Stimulated activated CD8-positive, alpha-beta memory T cell treated with anti-CD3 and anti-CD28 coated beads, Interleukin-7, amount 100 ng/mL, for 48 hours (primary cell): ENCODE data around the gene MYO1E.
"Not testable (repeated sequence)": the region's sequence is repeated elsewhere in the genome, so short reads cannot be mapped to it uniquely, and the experiment has no call there.

ENCODE experiments used
- DNase-seq, 2 donors: peaks; one replicate each; pipeline ENCODE4 v3.0.0-alpha.2; 2020; ENCODE audit warnings: low read depth in 1 of 2; ENCODE audit errors: extremely low read depth in 1 of 2

Gene MYO1E

GRCh38 chr15:59174151-59174834, 198.4 kb downstream of the MYO1E start:
- no peak for DNase-seq

GRCh38 chr15:59173194-59173593, 199.5 kb downstream of the MYO1E start:
- no peak for DNase-seq

- no peak for DNase-seq
Measured at GRCh38 chr15:59172289-59172901, 200.3 kb downstream of the MYO1E start.

- DNase-seq, result no peak
Measured at GRCh38 chr15:59171067-59171397, 201.6 kb downstream of the MYO1E start.

- DNase-seq, result no peak
Measured at GRCh38 chr15:59170295-59171066, 202.2 kb downstream of the MYO1E start.

- DNase-seq, result no peak
Measured at GRCh38 chr15:59169251-59169708, 203.4 kb downstream of the MYO1E start.

GRCh38 chr15:59168536-59168935, 204.1 kb downstream of the MYO1E start:
- no peak for DNase-seq

GRCh38 chr15:59166601-59167265, 205.9 kb downstream of the MYO1E start:
- DNase-seq, result no peak

- DNase-seq, result no peak
Measured at GRCh38 chr15:59166166-59166565, 206.5 kb downstream of the MYO1E start.

GRCh38 chr15:59165726-59166125, 206.9 kb downstream of the MYO1E start:
- DNase-seq, result no peak

- DNase-seq, result not testable (repeated sequence)
Measured at GRCh38 chr15:59162080-59162479, 210.6 kb downstream of the MYO1E start.

- DNase-seq, result no peak
Measured at GRCh38 chr15:59160880-59161593, 211.6 kb downstream of the MYO1E start.

- DNase-seq, result no peak
Measured at GRCh38 chr15:59159210-59159609, 213.5 kb downstream of the MYO1E start.

GRCh38 chr15:59158701-59159034, 214.0 kb downstream of the MYO1E start:
- no peak for DNase-seq

- no peak for DNase-seq
Measured at GRCh38 chr15:59157840-59158700, 214.6 kb downstream of the MYO1E start.

GRCh38 chr15:59157396-59157795, 215.3 kb downstream of the MYO1E start:
- DNase-seq, result no peak

- DNase-seq, result no peak
Measured at GRCh38 chr15:59155431-59155830, 217.2 kb downstream of the MYO1E start.

GRCh38 chr15:59154243-59154642, 218.4 kb downstream of the MYO1E start:
- DNase-seq, result no peak

- no peak for DNase-seq
Measured at GRCh38 chr15:59153466-59153865, 219.2 kb downstream of the MYO1E start.
